Neural cell (in vitro differentiated cells): ENCODE data around the gene PKNOX2. TPM values are rescaled to one million over a fixed set of nuclear protein-coding genes. Genes with fewer than 3 reads are reported as not detected.

Source experiments
- H2AFZ ChIP-seq: fragments of 200-600, 300-800 bp; sonication (generic), shearing (Covaris generic); 2 replicates; pipeline ENCODE4 v1.6.0; 2014; ENCODE audit warnings: low read depth, mild to moderate bottlenecking, antibody characterized with exemption, low read length, moderate library complexity
- H3F3A ChIP-seq: fragments of 200-600 bp; shearing (Covaris generic); 2 replicates; pipeline ENCODE4 v1.6.1; 2016; ENCODE audit warnings: mild to moderate bottlenecking, moderate library complexity, mixed read lengths, antibody characterized with exemption, low read length; ENCODE audit not compliant: insufficient read depth, poor library complexity, severe bottlenecking
- H3K27ac ChIP-seq: fragments of 200-600, 300-800 bp; sonication (generic), shearing (Covaris generic); 2 replicates; pipeline ENCODE4 v1.5.1; 2014; ENCODE audit warnings: mild to moderate bottlenecking, low read length, moderate library complexity
- H3K27me3 ChIP-seq: fragments of 300-800, 200-600 bp; sonication (generic), shearing (Covaris generic); 2 replicates; pipeline ENCODE4 v1.6.0; 2014; ENCODE audit warnings: mild to moderate bottlenecking, low read depth, low read length, moderate library complexity; ENCODE audit not compliant: insufficient read depth
- H3K36me3 ChIP-seq: fragments of 300-800, 200-600 bp; sonication (generic), shearing (Covaris generic); 2 replicates; pipeline ENCODE4 v1.5.1; 2014; ENCODE audit warnings: mild to moderate bottlenecking, antibody characterized with exemption, low read length, moderate library complexity; ENCODE audit not compliant: insufficient read depth
- H3K4me2 ChIP-seq: fragments of 300-800, 200-600 bp; sonication (generic), shearing (Covaris generic); 2 replicates; pipeline ENCODE4 v1.6.0; 2014; ENCODE audit warnings: mild to moderate bottlenecking, low read length
- H3K4me3 ChIP-seq: fragments of 300-800, 200-600 bp; sonication (generic), shearing (Covaris generic); 2 replicates; pipeline ENCODE4 v1.5.1; 2014; ENCODE audit warnings: mild to moderate bottlenecking, low read length, moderate library complexity
- H3K79me2 ChIP-seq: fragments of 200-600 bp; shearing (Covaris generic); replicated peaks from 2 replicates; pipeline ENCODE4 v1.6.0; 2014; ENCODE audit warnings: mild to moderate bottlenecking, low read length, moderate library complexity; ENCODE audit not compliant: insufficient read depth
- H3K9ac ChIP-seq: fragments of 300-800, 200-600 bp; sonication (generic), shearing (Covaris generic); 2 replicates; pipeline ENCODE4 v1.6.1; 2016; ENCODE audit warnings: mild to moderate bottlenecking, low read length, mixed read lengths
- H3K9me2 ChIP-seq: fragments of 200-600 bp; shearing (Covaris generic); 2 replicates; pipeline ENCODE4 v1.6.1; 2016; ENCODE audit warnings: mild to moderate bottlenecking, low read length, mixed read lengths; ENCODE audit not compliant: insufficient read depth
- H3K9me3 ChIP-seq: fragments of 200-600, 300-800 bp; sonication (generic), shearing (Covaris generic); 2 replicates; pipeline ENCODE4 v1.6.1; 2016; ENCODE audit warnings: mild to moderate bottlenecking, mixed run types, low read length, moderate library complexity, mixed read lengths
- H4K20me1 ChIP-seq: fragments of 200-600 bp; shearing (Covaris generic); 2 replicates; pipeline ENCODE4 v1.6.1; 2016; ENCODE audit warnings: mild to moderate bottlenecking, mixed run types; ENCODE audit not compliant: insufficient read depth
- CTCF ChIP-seq: fragments of 450-650 bp; IDR thresholded peaks from 2 replicates; pipeline ENCODE4 v1.5.1; 2014; ENCODE audit warnings: antibody characterized with exemption, mild to moderate bottlenecking, moderate library complexity; ENCODE audit not compliant: poor library complexity, severe bottlenecking
- EP300 ChIP-seq: fragments of 450-650 bp; conservative IDR thresholded peaks from 2 replicates; pipeline ENCODE4 v1.6.1; 2014; ENCODE audit warnings: antibody characterized with exemption, mild to moderate bottlenecking, moderate library complexity; ENCODE audit not compliant: poor library complexity, severe bottlenecking
- EZH2 ChIP-seq: fragments of 200-600, 300-800 bp; shearing (Covaris generic), sonication (generic); IDR thresholded peaks from 2 replicates; pipeline ENCODE4 v1.6.1; 2014; ENCODE audit warnings: antibody characterized with exemption, low read length, borderline replicate concordance, mild to moderate bottlenecking; ENCODE audit not compliant: insufficient read depth, poor library complexity, severe bottlenecking
- MXI1 ChIP-seq: fragments of 450-650 bp; conservative IDR thresholded peaks from 2 replicates; pipeline ENCODE4 v1.6.1; 2014; ENCODE audit warnings: antibody characterized with exemption, mild to moderate bottlenecking; ENCODE audit not compliant: poor library complexity, severe bottlenecking
- POLR2AphosphoS5 ChIP-seq: IDR thresholded peaks from 2 replicates; pipeline ENCODE4 v1.6.1; 2012
- RAD21 ChIP-seq: fragments of 450-650 bp; conservative IDR thresholded peaks from 2 replicates; pipeline ENCODE4 v1.6.1; 2014; ENCODE audit warnings: antibody characterized with exemption, mild to moderate bottlenecking, moderate library complexity
- REST ChIP-seq: IDR thresholded peaks from 2 replicates; pipeline ENCODE4 v1.6.1; 2012; ENCODE audit warnings: borderline replicate concordance
- SMC3 ChIP-seq: fragments of 450-650 bp; conservative IDR thresholded peaks from 2 replicates; pipeline ENCODE4 v1.6.1; 2014; ENCODE audit warnings: antibody characterized with exemption, mild to moderate bottlenecking, moderate library complexity; ENCODE audit not compliant: poor library complexity
- TAF1 ChIP-seq: IDR thresholded peaks from 2 replicates; pipeline ENCODE4 v1.6.1; 2012; ENCODE audit warnings: low read depth
- polyA plus RNA-seq: library from polyadenylated mRNA; depleted of rRNA; stranded (reverse); fragments of >200 nt; gene quantifications from 2 replicates; pipeline ENCODE4 v1.2.3, GENCODE V29; 2014

The PKNOX2 gene
- polyA plus RNA-seq, 1 donor from 2014 or later = 0.99 TPM

DNA sequence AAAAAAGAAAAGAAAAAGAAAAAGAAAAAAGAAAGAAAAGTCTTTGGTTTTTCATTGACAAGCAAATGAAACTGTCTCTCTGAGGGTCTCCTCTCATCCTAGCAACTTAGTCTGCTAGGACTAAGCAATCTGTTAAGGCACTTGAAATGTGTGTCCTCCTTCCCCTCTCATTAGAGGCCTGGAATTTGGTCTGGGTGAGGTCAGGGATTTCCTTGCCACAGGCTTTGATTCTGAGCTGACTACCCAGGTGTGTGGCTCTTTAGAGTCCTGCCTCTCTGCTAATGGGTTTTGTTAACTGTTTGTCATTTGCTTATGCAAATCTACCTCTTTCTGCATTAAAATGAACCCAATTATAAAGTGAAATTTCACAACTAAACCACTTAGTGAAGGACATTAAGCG lies 18.3 kb upstream of the PKNOX2 start:
- H3K9ac ChIP-seq = no peak overlapping the region
- H3F3A ChIP-seq = no peaks in the 10 kb centered on the region
- H3K36me3 ChIP-seq = no peaks in the 10 kb centered on the region
- no peaks in the 10 kb centered on the region for H4K20me1 ChIP-seq
- H3K9me2 ChIP-seq = no peaks in the 10 kb centered on the region
- no peak overlapping the region for H2AFZ ChIP-seq
- H3K27me3 ChIP-seq = no peaks in the 10 kb centered on the region
- no peak for TF ChIP-seq CTCF
- TF ChIP-seq MXI1 = no peak
- TF ChIP-seq POLR2AphosphoS5 = no peak
- no peak for TF ChIP-seq RAD21
- no peak for TF ChIP-seq TAF1
- no peak for TF ChIP-seq EZH2
- TF ChIP-seq SMC3 = no peak
- TF ChIP-seq REST = no peak
- no peak for TF ChIP-seq EP300
- no peaks in the 10 kb centered on the region for H3K9me3 ChIP-seq
- no peaks in the 10 kb centered on the region for H3K79me2 ChIP-seq
- no peak overlapping the region for H3K4me2 ChIP-seq
- no peak overlapping the region for H3K4me3 ChIP-seq
- no peak overlapping the region for H3K27ac ChIP-seq

DNA sequence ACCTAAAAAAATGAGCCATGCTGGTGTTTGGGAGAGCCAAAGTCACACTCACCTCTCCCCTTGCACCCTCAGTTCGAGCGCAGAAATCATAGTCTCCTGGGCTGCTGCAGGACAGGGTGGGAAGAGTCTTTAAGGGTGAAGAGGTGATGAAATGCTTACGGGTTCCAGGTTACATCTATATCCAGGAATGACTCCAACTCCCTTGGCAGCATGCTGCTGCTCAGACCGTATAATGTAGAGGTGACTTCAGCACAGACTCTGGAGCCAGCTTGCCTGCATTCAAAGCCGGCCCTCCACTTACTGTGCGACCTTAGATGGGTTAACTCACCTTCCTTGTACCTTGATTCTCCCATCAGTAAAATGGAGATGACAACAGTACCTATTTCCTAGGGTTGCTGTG lies 17.3 kb upstream of the PKNOX2 start:
- H3K36me3 ChIP-seq = no peaks in the 10 kb centered on the region
- no peaks in the 10 kb centered on the region for H3F3A ChIP-seq
- no peaks in the 10 kb centered on the region for H3K27me3 ChIP-seq
- H3K4me3 ChIP-seq = no peak overlapping the region
- no peak overlapping the region for H3K27ac ChIP-seq
- no peaks in the 10 kb centered on the region for H4K20me1 ChIP-seq
- no peaks in the 10 kb centered on the region for H3K79me2 ChIP-seq
- H2AFZ ChIP-seq = no peak overlapping the region
- H3K9me3 ChIP-seq = no peaks in the 10 kb centered on the region
- no peak overlapping the region for H3K9ac ChIP-seq
- no peak overlapping the region for H3K4me2 ChIP-seq
- H3K9me2 ChIP-seq = no peaks in the 10 kb centered on the region
- TF ChIP-seq REST = no peak
- no peak for TF ChIP-seq EP300
